ENCODE results near the gene TSPAN17. TPM values are rescaled to one million over a fixed set of nuclear protein-coding genes. Genes with fewer than 3 reads are reported as not detected.

Gene TSPAN17
- total RNA-seq, 1 experiment from 2014 or later = 50.1 TPM

DNA sequence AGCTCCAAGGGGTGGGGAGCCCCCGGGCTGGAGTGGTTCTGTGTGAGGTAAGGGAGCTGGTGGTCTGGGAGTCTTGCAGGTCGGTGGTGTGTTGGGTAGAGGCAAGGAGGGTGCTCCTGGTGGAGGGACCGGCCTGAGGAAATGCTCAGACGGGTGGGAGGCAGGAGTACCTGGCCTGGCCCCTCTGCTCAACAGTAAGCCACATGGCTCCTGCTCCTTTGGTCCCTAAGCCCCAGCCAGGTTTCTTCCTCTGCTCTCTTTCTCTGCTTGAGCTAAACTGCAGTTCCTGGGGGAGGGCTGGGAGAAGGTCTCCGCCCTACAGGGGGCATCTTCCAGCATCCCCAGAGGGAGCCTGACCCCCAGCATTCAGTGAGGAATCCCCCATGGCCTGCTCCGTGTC, 17.2 kb downstream of the TSPAN17 start:
- RAD21 ChIA-PET (ENCODE audit: low non-redundant PET in 1 of 2, low total read pairs in 2 of 2, uncharacterized antibody in 2 of 2, unreplicated experiment in 2 of 2) = no interaction called here

More for the DNA sequence above, 17.2 kb downstream of the TSPAN17 start:
- H3K4me1 ChIP-seq (ENCODE audit: control insufficient read depth in 1 of 2, insufficient read depth in 2 of 2, low read length in 2 of 2) = no peaks in the 10 kb centered on the region; a peak in 1 of 4 replicates
- CTCF ChIA-PET = no interaction called here
- no peak overlapping the region for H3K9ac ChIP-seq (ENCODE audit: low read length)
- BruUV-seq (replicated peaks) = no TSS peak
- no peaks in the 10 kb centered on the region for H3K27me3 ChIP-seq (ENCODE audit: insufficient read depth, low read length)
- ATAC-seq = no peak
- H3K36me3 ChIP-seq (ENCODE audit: control insufficient read depth in 1 of 2, insufficient read depth in 2 of 2, low read length in 2 of 2) = no peaks in the 10 kb centered on the region
- no peak overlapping the region for H3K4me3 ChIP-seq (replicated peaks in 1 of 2; ENCODE audit: low read depth in 1 of 2, low read length in 2 of 2)
- POLR2A ChIA-PET = no interaction called here
- no peaks in the 10 kb centered on the region for H4K20me1 ChIP-seq (ENCODE audit: insufficient read depth)
- no peaks in the 10 kb centered on the region for H3K9me2 ChIP-seq (ENCODE audit: insufficient read depth)
- H3K79me2 ChIP-seq (ENCODE audit: insufficient read depth, low read length) = no peaks in the 10 kb centered on the region
- no peak overlapping the region for H2AFZ ChIP-seq (ENCODE audit: low read depth, low read length, poor library complexity, severe bottlenecking)
- H3K27ac ChIP-seq (ENCODE audit: low read depth, low read length) = no peak overlapping the region
- no peaks in the 10 kb centered on the region for H3K9me3 ChIP-seq (ENCODE audit: control insufficient read depth in 1 of 2, insufficient read depth in 1 of 2, low read depth in 1 of 2, low read length in 2 of 2)
- TF ChIP-seq POLR2AphosphoS5 (IDR thresholded peaks at IDR 0.05; ENCODE audit: low read depth, low read length) (no peak), EGR1 (IDR thresholded peaks at IDR 0.05; ENCODE audit: low read depth) (no peak), CTCF (IDR thresholded peaks at IDR 0.05 in 2 of 3, conservative IDR thresholded peaks at IDR 0.05 in 1 of 3; ENCODE audit: borderline replicate concordance in 1 of 3, insufficient read depth in 1 of 3, low read depth in 2 of 3, low read length in 2 of 3) (no peak), YY1 (IDR thresholded peaks at IDR 0.05; ENCODE audit: extremely low read depth, insufficient replicate concordance, low read depth, low read length) (no peak), CEBPB (IDR thresholded peaks at IDR 0.05; ENCODE audit: low read depth) (no peak), POLR2A (IDR thresholded peaks at IDR 0.05; ENCODE audit: borderline replicate concordance, extremely low read depth, insufficient read depth, insufficient read length) (no peak), SIN3A (IDR thresholded peaks at IDR 0.05; ENCODE audit: low read depth) (no peak), TCF7L2 (IDR thresholded peaks at IDR 0.05; ENCODE audit: borderline replicate concordance, extremely low read depth, insufficient read depth, insufficient read length) (no peak), SP1 (IDR thresholded peaks at IDR 0.05; ENCODE audit: low read depth) (no peak)
- TF ChIP-seq, protein P1, sequence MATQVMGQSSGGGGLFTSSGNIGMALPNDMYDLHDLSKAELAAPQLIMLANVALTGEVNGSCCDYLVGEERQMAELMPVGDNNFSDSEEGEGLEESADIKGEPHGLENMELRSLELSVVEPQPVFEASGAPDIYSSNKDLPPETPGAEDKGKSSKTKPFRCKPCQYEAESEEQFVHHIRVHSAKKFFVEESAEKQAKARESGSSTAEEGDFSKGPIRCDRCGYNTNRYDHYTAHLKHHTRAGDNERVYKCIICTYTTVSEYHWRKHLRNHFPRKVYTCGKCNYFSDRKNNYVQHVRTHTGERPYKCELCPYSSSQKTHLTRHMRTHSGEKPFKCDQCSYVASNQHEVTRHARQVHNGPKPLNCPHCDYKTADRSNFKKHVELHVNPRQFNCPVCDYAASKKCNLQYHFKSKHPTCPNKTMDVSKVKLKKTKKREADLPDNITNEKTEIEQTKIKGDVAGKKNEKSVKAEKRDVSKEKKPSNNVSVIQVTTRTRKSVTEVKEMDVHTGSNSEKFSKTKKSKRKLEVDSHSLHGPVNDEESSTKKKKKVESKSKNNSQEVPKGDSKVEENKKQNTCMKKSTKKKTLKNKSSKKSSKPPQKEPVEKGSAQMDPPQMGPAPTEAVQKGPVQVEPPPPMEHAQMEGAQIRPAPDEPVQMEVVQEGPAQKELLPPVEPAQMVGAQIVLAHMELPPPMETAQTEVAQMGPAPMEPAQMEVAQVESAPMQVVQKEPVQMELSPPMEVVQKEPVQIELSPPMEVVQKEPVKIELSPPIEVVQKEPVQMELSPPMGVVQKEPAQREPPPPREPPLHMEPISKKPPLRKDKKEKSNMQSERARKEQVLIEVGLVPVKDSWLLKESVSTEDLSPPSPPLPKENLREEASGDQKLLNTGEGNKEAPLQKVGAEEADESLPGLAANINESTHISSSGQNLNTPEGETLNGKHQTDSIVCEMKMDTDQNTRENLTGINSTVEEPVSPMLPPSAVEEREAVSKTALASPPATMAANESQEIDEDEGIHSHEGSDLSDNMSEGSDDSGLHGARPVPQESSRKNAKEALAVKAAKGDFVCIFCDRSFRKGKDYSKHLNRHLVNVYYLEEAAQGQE (IDR thresholded peaks at IDR 0.05; ENCODE audit: low read depth) = no peak
- TF ChIP-seq, protein P2, sequence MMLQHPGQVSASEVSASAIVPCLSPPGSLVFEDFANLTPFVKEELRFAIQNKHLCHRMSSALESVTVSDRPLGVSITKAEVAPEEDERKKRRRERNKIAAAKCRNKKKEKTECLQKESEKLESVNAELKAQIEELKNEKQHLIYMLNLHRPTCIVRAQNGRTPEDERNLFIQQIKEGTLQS (IDR thresholded peaks at IDR 0.05) = no peak
- intact Hi-C loops (cut with micrococcal nuclease) = loop anchor here (5.0 kb wide), 1 partner anchor 158 kb away; no protein-coding TSS in a partner anchor
- no peak for DNase-seq (ENCODE audit: low read depth, low spot score)
- H3K4me2 ChIP-seq (ENCODE audit: low read length) = no peak overlapping the region

Measured in HCT116 (cell line).